ENCODE data around the gene TTC16.
A peak's percentile ranks its signal among the peaks of the same experiment; 100 is the strongest.
"Not testable (repeated sequence)": the region's sequence is repeated elsewhere in the genome, so short reads cannot be mapped to it uniquely, and the experiment has no call there.

Gene TTC16

GRCh38 chr9:127770905-127771569, 55.2 kb downstream of the TTC16 start:
- peak; percentile 98 for DNase-seq

- no peak for DNase-seq
Observed at GRCh38 chr9:127771570-127772189, 55.8 kb downstream of the TTC16 start.

- no peak for DNase-seq
Observed at GRCh38 chr9:127772603-127773002, 56.7 kb downstream of the TTC16 start.

GRCh38 chr9:127773272-127773671, 57.4 kb downstream of the TTC16 start:
- no peak for DNase-seq

- no peak for DNase-seq
Observed at GRCh38 chr9:127773981-127774380, 58.1 kb downstream of the TTC16 start.

- DNase-seq: no peak
Observed at GRCh38 chr9:127776195-127776923, 60.5 kb downstream of the TTC16 start.

GRCh38 chr9:127776924-127777289, 61.0 kb downstream of the TTC16 start:
- DNase-seq: no peak

GRCh38 chr9:127777368-127777980, 61.6 kb downstream of the TTC16 start:
- DNase-seq: no peak

GRCh38 chr9:127778280-127779135, 62.6 kb downstream of the TTC16 start, which contains the start of gene SH2D3C:
Gene SH2D3C, minus strand, starts transcription at chr9:127778666. Its CDS starts 39 bp downstream, at chr9:127778627.
- DNase-seq: no peak

GRCh38 chr9:127779136-127779981, 63.5 kb downstream of the TTC16 start:
- no peak for DNase-seq

- DNase-seq: no peak
Observed at GRCh38 chr9:127780126-127780885, 64.4 kb downstream of the TTC16 start.

- DNase-seq: not testable (repeated sequence)
Observed at GRCh38 chr9:127780909-127781308, 65.0 kb downstream of the TTC16 start.

Measured in fibroblast of skin of right quadriceps (primary cell).